Measurements from ENCODE around the gene FOXL1.

DNA sequence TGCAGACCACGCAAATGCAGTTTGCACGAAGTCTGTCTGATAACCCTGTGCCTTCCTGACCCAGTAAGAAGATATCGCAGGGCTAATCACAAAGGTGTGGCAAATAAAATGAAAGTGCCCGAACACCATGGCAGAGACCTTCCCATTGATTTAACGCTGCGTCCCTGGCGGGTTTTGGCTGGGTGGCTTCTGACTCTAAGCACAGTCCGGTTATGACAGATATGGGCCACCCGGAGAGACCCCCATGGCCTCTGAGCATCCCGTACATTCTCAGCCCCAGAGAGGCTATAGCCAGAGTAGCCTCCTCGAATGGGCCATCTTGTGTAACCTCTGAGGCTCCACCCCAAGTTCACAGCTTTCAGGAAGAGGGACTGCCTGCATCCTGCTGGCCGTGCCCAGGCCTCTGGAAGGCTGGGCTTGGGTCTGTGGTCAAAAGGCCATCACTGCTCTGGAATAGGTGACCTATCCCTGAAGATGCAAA is 6.3 kb upstream of the FOXL1 start:
- no peak for TF ChIP-seq BACH1 (tag; IDR thresholded peaks at IDR 0.05)
- no peak for TF ChIP-seq ZKSCAN3 (CRISPR knock-in tag; IDR thresholded peaks at IDR 0.05)
- TF ChIP-seq HMG20B (CRISPR knock-in tag; IDR thresholded peaks at IDR 0.05) = no peak
- no peak for TF ChIP-seq ZNF217 (CRISPR knock-in tag; IDR thresholded peaks at IDR 0.05)
- TF ChIP-seq TFAM (CRISPR knock-in tag; conservative IDR thresholded peaks at IDR 0.05) = no peak

Data from K562 (cell line).